Measurements from ENCODE around the gene KNDC1.
"Not testable (repeated sequence)": the region's sequence is repeated elsewhere in the genome, so short reads cannot be mapped to it uniquely, and the experiment has no call there.

KNDC1 gene

DNA sequence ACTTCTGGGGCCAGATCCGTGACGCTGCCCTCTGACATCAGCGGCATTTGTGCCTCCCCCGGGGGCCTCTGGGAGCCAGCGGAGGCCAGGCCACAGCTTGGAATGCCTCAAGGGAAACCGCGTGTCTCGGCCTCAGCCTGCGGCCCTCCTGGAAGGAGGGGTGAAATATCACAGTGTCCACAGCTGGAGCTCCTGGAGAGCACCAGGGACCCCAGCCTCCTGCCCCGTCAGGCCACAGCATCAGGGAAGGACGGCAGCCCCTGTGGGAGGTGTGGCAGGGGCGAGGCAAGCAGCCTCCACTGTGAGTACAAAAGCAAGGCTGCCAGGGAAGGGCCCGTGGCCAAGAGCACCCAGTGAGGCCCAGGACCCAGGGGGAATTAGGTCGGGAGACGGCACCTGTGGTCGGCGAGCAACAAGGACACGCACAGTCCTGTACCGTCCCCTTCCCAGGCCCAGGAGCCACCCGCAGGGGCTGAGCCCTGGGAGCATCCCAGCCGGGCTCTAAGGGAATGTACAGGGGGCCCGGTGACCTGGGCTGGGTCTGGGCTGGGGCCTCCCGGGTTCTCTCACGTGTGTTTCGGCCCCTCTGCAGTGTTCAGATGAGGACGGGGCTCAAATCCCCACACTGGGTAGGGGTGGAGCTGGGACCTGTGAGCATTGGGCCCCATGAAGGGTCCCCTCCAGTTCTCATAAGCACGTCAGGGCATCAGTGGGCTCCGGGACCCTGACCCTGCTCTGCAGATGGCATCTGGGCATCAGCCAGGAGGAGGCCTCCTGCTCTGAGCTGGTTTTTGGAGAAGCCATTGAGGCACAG is 18.7 kb upstream of the KNDC1 start:
- peak in 1 of 2 donors; percentile 7 for DNase-seq (ENCODE audit: low spot score in 2 of 2)
- H3K27ac Mint-ChIP-seq: no peak overlapping the region
- H3K9me3 Mint-ChIP-seq: no peaks in the 10 kb centered on the region
- no peak for ATAC-seq (ENCODE audit: low read depth)
- H3K36me3 Mint-ChIP-seq: no peaks in the 10 kb centered on the region
- H3K4me1 Mint-ChIP-seq: peaks cover 9% of the 10 kb centered on the region
- H3K4me3 Mint-ChIP-seq: no peak overlapping the region
- peaks cover 15% of the 10 kb centered on the region for H3K27me3 Mint-ChIP-seq

DNA sequence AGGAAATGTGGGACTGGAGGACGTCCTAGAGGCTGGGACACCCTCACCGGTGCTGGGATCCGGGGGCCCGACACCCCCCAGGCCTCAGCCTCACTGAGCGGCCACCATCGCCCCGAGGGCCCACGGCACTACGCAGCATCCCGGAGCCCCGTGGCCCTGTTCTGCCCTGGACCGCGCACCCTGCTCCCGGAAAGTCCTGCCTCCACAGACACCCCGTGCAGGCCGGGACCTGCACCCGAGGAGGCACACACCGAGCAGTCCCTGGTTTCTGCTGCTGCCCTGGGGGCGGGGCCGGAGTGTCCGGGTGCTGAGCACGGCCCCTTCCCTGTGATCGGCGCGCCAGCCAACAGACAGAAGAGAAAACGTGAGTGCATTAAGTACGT is 18.1 kb upstream of the KNDC1 start:
- H3K27me3 Mint-ChIP-seq: peaks cover 20% of the 10 kb centered on the region
- no peak for DNase-seq (ENCODE audit: low spot score in 2 of 2)
- no peak overlapping the region for H3K27ac Mint-ChIP-seq
- H3K4me1 Mint-ChIP-seq: peaks cover 9% of the 10 kb centered on the region
- peaks cover 2% of the 10 kb centered on the region for H3K9me3 Mint-ChIP-seq
- H3K4me3 Mint-ChIP-seq: no peak overlapping the region
- no peak for ATAC-seq (ENCODE audit: low read depth)
- no peaks in the 10 kb centered on the region for H3K36me3 Mint-ChIP-seq

DNA sequence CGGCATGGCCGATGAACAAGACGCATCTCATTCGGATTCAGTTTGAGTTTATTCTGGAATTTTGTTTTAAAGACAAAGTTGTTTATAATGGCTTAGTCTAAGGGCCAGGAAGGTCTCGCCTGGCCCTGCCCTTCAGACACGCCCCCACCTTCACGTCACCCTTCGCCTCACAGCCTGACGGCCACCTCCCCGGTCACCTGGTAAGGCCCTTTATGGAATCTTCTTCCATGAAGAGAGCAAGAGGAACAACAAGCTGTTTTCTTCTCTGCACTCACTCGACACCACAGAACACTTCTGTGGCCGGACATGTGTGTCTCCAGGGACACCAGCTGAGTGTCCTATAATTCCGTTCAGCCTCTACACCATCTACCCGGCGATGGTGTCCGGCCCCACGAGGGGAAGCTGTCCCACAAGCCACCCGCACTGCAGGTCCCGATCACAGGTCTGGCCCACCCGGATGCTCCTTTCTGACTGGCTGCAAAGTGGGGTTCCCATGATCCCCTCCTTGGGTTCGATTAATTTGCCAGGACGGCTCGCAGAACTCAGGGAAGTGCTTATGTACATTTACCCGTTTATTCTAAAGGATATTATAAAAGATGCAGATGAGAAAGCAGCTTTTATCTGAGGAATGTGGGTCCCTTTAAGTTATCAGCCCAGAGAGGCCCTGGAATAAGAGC is 17.4 kb upstream of the KNDC1 start:
- Mint-ChIP-seq H3K27me3 (peaks cover 22% of the 10 kb centered on the region), H3K4me3 (no peak overlapping the region), H3K36me3 (peaks cover 2% of the 10 kb centered on the region), H3K4me1 (peaks cover 9% of the 10 kb centered on the region), H3K27ac (no peak overlapping the region), H3K9me3 (peaks cover 6% of the 10 kb centered on the region)
- DNase-seq (ENCODE audit: low spot score in 2 of 2) (no peak), ATAC-seq (ENCODE audit: low read depth) (no peak)

DNA sequence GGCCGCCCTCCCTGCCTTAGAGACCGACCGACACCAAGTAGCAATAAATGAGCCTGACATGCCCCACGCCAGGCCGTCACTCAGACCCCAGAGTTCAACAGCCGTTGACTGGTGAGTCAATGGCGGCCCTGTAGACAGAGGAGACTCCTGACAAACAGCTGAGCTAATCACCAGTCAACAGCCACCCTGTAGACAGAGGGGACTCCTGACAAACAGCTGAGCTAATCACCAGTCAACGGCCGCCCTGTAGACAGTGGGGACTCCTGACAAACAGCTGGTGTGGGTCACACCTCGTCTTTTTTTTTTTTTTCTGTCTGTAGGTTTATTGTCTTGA is 16.9 kb upstream of the KNDC1 start:
- Mint-ChIP-seq H3K36me3 (peaks cover 2% of the 10 kb centered on the region), H3K27ac (no peak overlapping the region), H3K4me1 (peaks cover 9% of the 10 kb centered on the region), H3K4me3 (no peak overlapping the region), H3K9me3 (peaks cover 10% of the 10 kb centered on the region), H3K27me3 (peaks cover 25% of the 10 kb centered on the region)
- no peak for DNase-seq (ENCODE audit: low spot score in 2 of 2)
- no peak for ATAC-seq (ENCODE audit: low read depth)

DNA sequence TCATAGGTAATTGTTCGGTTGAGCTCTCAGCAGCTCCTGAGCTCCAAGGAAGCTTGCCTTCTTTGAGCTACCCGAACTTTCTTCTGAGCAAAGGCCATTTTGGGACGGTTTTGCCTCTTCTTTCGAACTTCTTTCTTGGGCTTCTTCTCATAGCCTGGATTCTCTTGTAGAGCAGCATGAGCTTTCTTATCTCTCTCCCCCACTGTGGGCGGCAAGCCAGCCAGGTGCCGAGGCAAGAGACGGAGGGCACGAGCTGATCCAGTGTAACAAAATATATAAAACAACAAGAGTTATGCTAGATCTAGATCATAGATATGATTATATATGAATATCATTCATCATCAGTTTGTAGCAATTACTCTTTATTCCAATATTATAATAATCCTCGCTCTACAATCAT is 16.5 kb upstream of the KNDC1 start:
- Mint-ChIP-seq H3K4me3 (no peak overlapping the region), H3K27me3 (peaks cover 25% of the 10 kb centered on the region), H3K4me1 (peaks cover 9% of the 10 kb centered on the region), H3K27ac (no peak overlapping the region), H3K9me3 (peaks cover 10% of the 10 kb centered on the region), H3K36me3 (peaks cover 2% of the 10 kb centered on the region)
- DNase-seq (ENCODE audit: low spot score in 2 of 2) (no peak), ATAC-seq (ENCODE audit: low read depth) (no peak)

DNA sequence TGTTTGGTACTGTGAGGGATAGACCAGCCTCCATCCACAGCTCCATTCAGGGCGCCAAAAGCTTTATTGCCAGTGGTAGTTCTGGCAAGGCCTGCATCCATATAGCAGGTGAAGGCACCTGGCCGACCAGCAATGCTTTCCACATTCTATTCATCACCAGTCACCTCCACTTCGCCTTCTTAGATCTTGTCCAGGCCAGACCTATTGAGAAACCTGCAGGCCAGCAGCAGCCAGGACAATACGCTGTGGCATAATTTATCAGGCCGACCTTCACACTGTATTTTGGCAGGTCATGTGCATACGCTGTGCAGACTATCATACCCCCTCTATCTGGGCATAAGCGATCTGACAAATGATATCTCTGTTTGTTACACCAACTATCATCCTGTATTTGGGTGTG is 15.2 kb upstream of the KNDC1 start:
- H3K27me3 Mint-ChIP-seq: peaks cover 32% of the 10 kb centered on the region
- DNase-seq (ENCODE audit: low spot score in 2 of 2): no peak
- peaks cover 9% of the 10 kb centered on the region for H3K4me1 Mint-ChIP-seq
- no peak for ATAC-seq (ENCODE audit: low read depth)
- H3K36me3 Mint-ChIP-seq: peaks cover 3% of the 10 kb centered on the region
- no peak overlapping the region for H3K27ac Mint-ChIP-seq
- H3K9me3 Mint-ChIP-seq: peaks cover 15% of the 10 kb centered on the region
- no peak overlapping the region for H3K4me3 Mint-ChIP-seq

DNA sequence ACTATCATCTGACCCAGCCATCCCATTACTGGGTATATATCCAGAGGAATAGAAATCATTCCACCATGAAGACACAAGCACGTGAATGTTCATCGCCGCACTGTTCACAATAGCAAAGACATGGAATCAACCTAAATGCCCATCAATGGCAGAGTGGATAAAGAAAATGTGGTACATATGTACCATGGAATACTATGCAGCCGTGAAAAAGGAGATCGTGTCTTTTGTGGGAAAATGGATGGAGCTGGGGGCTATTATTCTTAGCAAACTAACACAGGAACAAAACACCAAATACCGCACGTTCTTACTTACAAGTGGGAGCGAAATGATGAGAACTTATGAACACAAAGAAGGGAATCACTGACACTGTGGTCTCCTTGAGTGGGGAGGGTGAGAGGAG is 9.8 kb upstream of the KNDC1 start:
- no peak for ATAC-seq (ENCODE audit: low read depth)
- DNase-seq (ENCODE audit: low spot score in 2 of 2): no peak
- Mint-ChIP-seq H3K4me3 (no peak overlapping the region), H3K27me3 (peaks cover 27% of the 10 kb centered on the region), H3K27ac (no peak overlapping the region), H3K4me1 (no peaks in the 10 kb centered on the region), H3K36me3 (peaks cover 6% of the 10 kb centered on the region), H3K9me3 (peaks cover 18% of the 10 kb centered on the region)

DNA sequence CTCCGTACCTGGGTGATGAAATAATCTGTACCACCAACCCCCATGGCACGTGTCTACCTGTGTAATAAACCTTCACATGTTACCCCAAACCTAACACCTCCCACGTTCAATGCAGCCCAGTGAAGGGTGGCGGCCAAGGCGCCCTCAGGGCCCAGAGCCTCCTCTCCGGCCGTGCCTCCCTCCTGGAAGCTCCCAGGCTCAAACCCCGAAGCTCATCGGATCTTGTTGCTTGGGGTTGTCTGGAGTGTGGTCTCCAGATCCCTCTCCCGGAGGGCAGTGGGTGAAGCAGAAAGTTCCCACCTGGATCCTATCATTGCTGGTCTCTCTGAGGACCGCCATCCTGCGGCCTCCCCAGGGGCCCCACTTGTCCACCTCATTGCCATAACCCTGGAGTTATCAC is 9.4 kb upstream of the KNDC1 start:
- peaks cover 18% of the 10 kb centered on the region for H3K9me3 Mint-ChIP-seq
- peaks cover 23% of the 10 kb centered on the region for H3K27me3 Mint-ChIP-seq
- no peak for ATAC-seq (ENCODE audit: low read depth)
- H3K36me3 Mint-ChIP-seq: peaks cover 6% of the 10 kb centered on the region
- H3K27ac Mint-ChIP-seq: no peak overlapping the region
- DNase-seq (ENCODE audit: low spot score in 2 of 2): no peak
- no peaks in the 10 kb centered on the region for H3K4me1 Mint-ChIP-seq
- no peak overlapping the region for H3K4me3 Mint-ChIP-seq

DNA sequence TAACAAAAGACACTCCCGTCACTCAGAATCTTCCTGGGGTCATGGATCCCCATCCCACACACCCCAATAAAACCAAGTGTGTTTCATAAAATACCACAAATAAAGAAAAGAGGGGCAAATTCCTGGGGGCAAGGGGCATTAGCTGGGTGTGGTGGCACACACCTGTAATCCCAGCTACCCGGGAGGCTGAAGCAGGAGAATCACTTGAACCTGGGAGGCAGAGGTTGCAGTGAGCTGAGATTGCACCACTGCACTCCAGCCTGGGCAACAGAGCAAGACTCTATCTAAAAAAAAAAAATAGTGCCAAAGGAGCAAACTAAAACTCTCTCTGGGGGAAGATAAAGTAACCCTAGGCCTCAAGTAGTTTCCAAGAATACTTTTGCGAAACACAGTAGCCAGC is 8.9 kb upstream of the KNDC1 start:
- peaks cover 23% of the 10 kb centered on the region for H3K27me3 Mint-ChIP-seq
- not testable (repeated sequence) for H3K4me3 Mint-ChIP-seq; H3K27ac Mint-ChIP-seq; DNase-seq (ENCODE audit: low spot score in 2 of 2); H3K4me1 Mint-ChIP-seq; ATAC-seq (ENCODE audit: low read depth); H3K36me3 Mint-ChIP-seq
- H3K9me3 Mint-ChIP-seq: peaks cover 18% of the 10 kb centered on the region

DNA sequence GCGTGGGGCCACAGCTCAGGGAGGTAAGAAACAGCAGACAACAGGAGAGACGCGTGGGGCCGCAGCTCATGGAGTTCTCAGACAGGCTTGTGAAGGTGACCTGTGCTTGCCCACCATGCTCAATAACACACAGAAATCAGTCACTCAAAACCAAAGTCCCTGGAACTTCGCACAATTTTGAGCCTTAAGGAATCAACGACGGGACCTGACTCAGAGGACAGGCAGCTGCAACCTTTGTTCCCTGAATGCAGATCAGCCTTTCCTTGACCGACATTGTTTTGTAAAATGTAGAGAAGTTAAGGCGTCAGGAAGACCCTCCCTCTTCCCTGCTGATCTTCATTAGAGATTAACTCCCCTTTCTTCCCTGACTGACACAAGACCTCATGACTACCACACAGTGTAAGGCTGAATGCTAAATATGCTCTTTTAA is 8.5 kb upstream of the KNDC1 start:
- Mint-ChIP-seq H3K27ac (no peak overlapping the region), H3K4me3 (no peak overlapping the region), H3K36me3 (peaks cover 6% of the 10 kb centered on the region), H3K9me3 (peaks cover 18% of the 10 kb centered on the region), H3K27me3 (peaks cover 22% of the 10 kb centered on the region), H3K4me1 (no peaks in the 10 kb centered on the region)
- DNase-seq (ENCODE audit: low spot score in 2 of 2): no peak
- ATAC-seq (ENCODE audit: low read depth): no peak

DNA sequence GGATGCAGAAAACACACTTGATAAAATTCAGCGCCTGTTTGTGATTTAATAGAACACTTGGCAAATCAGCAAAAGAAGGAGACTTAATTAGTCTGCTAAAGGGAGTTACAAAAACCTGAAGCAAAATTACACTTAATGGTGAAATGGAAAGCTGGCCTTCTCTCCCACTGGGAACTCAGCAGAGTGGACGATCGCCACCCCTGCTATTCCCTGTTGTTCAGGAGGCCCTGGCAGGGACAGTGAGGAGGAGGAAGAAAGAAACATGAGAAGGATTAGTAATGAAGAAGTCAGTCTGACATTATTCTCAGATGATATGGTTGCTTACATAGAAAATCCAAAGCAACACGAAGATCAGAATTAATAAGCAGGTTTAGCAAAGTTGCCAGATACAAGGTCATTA is 5.6 kb upstream of the KNDC1 start:
- no peak overlapping the region for H3K4me3 Mint-ChIP-seq
- H3K4me1 Mint-ChIP-seq: no peaks in the 10 kb centered on the region
- H3K27me3 Mint-ChIP-seq: peaks cover 9% of the 10 kb centered on the region
- DNase-seq (ENCODE audit: low spot score in 2 of 2) (no peak), ATAC-seq (ENCODE audit: low read depth) (no peak)
- H3K9me3 Mint-ChIP-seq: peaks cover 5% of the 10 kb centered on the region
- peaks cover 4% of the 10 kb centered on the region for H3K36me3 Mint-ChIP-seq
- H3K27ac Mint-ChIP-seq: no peak overlapping the region

DNA sequence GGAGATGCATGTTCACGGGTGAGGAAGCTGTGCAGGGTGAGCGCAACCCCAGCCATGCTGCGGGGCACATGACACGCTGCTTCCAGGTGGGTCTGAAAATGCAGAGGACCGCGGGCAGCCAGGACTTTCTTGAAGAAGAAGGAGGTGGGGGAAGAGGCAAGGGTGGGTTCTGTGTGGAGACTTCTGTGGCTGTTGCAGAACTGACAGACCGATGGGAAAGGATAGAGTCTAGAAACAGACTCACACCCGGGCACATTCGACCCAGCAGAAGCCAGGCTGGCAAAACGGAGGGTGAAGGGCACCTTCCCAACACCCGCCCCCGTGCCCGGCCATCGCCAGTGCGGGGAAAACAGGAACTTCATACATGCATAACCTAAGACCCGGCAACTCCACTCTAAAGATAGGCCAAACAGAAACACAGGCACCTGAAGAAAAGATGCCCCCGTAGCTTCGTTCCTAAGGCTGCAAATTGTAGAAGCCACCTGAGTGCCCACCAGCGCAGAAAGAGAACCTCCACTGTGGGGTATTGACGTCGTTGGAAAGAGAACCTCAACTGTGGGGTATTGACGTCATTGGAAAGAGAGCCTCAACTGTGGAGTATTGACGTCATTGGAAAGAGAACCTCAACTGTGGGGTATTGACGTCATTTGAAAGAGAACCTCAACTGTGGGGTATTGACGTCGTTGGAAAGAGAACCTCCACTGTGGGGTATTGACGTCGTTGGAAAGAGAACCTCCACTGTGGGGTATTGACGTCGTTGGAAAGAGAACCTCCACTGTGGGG is 4.8 kb upstream of the KNDC1 start:
- Mint-ChIP-seq H3K4me3 (no peak overlapping the region), H3K27me3 (peaks cover 2% of the 10 kb centered on the region), H3K27ac (no peak overlapping the region), H3K36me3 (no peaks in the 10 kb centered on the region), H3K4me1 (no peaks in the 10 kb centered on the region), H3K9me3 (no peaks in the 10 kb centered on the region)
- DNase-seq (ENCODE audit: low spot score in 2 of 2): no peak
- no peak for ATAC-seq (ENCODE audit: low read depth)

DNA sequence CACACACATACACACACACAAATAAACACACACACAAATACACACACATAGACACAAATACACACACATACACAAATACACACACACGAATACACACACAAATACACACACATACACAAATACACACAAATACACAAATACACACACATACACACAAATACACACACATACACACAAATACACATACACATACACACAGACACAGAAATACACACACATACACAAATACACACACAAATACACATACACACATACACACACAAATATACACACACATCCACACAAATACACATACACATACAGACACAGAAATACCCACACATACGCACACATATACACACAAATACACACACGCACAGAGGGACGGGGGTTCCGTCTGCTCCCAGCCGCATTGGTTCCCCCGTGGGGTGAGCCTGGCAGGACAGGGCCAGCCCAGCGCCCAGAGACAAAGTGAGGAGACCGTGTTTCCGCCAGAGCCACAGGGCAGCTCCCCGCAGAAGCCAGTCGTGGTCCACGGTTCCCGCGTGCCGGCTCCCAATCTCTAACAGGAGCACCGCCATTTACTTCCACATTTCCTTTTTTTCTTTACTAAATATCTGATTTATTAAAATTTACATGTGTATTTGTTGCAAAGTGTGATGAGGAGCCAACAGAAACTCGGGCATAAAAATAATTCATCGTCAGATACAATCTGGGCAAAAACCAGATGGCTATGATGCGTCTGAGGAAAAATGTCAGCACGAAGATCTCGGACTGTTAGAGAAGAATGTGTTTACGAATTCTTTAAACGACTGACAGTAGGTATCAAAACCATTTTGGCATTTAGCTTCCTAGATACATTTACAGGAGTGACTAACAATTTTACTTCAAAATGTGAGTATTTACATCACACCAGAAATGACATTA is 3.1 kb upstream of the KNDC1 start:
- H3K36me3 Mint-ChIP-seq: no peaks in the 10 kb centered on the region
- H3K4me3 Mint-ChIP-seq: no peak overlapping the region
- no peak for DNase-seq (ENCODE audit: low spot score in 2 of 2)
- ATAC-seq (ENCODE audit: low read depth): no peak
- H3K4me1 Mint-ChIP-seq: peaks cover 3% of the 10 kb centered on the region
- H3K9me3 Mint-ChIP-seq: no peaks in the 10 kb centered on the region
- H3K27me3 Mint-ChIP-seq: peaks cover 1% of the 10 kb centered on the region
- H3K27ac Mint-ChIP-seq: no peak overlapping the region

Measured in memory B cell (primary cell).